HG03095 (cell line): ENCODE data around the gene STAT6.
"Not testable (repeated sequence)": the region's sequence is repeated elsewhere in the genome, so short reads cannot be mapped to it uniquely, and the experiment has no call there.

Source experiments
- ATAC-seq: cut with Tn5 transposase; IDR thresholded peaks from one replicate; pipeline ENCODE4 v1.9.1; 2021; ENCODE audit warnings: moderate library complexity; ENCODE audit not compliant: unreplicated experiment

The STAT6 gene

GRCh38 chr12:57057067-57057751 lies 54.0 kb downstream of the STAT6 start:
- no peak for ATAC-seq

GRCh38 chr12:57055824-57056223 lies 55.3 kb downstream of the STAT6 start:
- no peak for ATAC-seq

DNA sequence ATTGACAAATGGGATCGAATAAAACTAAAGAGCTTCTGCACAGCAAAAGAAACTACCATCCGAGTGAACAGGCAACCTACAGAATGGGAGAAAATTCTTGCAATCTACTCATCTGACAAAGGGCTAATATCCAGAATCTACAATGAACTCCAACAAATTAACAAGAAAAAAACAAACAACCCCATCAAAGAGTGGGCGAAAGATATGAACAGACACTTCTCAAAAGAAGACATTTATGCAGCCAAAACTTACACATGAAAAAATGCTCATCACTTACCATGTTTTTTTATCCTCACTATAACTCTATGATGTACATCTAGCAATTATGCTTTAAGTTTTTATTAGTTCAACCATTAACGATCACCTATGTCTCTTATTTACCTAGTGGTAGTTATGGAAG lies 57.3 kb downstream of the STAT6 start:
- ATAC-seq, result not testable (repeated sequence)

- not testable (repeated sequence) for ATAC-seq
Observed at GRCh38 chr12:57053146-57053545, 58.0 kb downstream of the STAT6 start.

DNA sequence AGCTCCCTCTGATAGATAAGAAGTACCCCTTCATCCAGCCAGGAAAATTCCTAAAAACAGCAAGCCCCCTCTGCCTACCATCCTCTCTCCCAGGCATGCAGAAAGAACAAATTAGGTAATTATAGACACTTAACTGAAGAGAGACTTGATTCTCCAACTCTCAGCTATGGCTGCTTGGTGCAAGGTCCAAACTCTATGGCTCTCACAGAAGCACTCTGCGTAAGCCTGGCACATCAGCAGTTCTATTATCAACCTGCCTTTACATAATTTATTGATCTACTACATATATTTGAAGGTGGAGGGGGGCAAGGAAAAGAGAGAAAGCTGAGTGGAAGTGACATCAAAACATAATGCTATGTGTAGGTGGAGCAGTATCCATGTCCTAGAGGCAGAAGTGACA lies 60.2 kb downstream of the STAT6 start:
- no peak for ATAC-seq

DNA sequence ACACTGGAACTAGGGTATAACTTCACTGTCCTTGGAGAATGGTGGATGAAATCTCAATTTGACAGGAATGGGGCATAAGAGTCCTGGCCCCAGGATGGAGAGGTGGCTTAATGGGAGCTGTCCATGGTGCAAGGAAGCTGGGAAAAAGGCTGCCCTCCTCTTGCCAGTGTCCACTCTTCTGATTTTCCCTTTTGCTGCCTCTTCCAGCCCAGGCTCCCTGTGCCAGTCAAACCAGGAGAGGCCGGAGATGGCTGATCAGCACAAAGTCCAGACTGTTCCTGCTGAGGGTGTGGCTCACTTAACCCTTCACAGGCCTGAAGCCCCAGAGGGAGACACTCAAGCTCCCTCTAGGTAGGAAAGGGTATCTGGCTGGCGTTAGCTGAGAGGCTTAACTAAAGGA lies 61.3 kb downstream of the STAT6 start, which contains the start of gene MYO1A:
Gene MYO1A (minus strand): TSS at position 240 of the 400 bp plus-strand sequence. CDS start 1,806 bp downstream, outside the sequence.
- ATAC-seq, result no peak

GRCh38 chr12:57049119-57049446 lies 62.1 kb downstream of the STAT6 start:
- no peak for ATAC-seq

GRCh38 chr12:57048423-57049118 lies 62.6 kb downstream of the STAT6 start:
- no peak for ATAC-seq

DNA sequence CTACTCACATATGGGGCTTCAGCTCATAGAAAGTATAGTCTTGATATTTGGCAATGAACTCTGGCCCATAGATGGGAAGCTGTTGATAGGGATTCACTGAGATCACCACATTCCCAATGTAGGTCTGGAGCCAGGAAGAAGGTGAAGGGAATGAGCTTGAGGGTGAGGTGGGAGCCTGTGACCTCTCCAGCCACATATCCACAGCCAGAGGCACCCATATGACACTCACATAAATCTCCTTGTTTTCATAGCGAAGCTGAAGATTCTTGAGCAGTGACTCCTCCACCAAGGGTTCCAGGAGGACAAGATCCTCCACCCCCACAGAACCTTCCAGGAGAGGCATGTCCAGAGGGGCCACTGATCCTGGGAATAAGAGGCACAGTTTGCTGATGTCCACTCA lies 63.2 kb downstream of the STAT6 start:
- ATAC-seq, result no peak

GRCh38 chr12:57046947-57047890 lies 63.9 kb downstream of the STAT6 start:
- no peak for ATAC-seq

DNA sequence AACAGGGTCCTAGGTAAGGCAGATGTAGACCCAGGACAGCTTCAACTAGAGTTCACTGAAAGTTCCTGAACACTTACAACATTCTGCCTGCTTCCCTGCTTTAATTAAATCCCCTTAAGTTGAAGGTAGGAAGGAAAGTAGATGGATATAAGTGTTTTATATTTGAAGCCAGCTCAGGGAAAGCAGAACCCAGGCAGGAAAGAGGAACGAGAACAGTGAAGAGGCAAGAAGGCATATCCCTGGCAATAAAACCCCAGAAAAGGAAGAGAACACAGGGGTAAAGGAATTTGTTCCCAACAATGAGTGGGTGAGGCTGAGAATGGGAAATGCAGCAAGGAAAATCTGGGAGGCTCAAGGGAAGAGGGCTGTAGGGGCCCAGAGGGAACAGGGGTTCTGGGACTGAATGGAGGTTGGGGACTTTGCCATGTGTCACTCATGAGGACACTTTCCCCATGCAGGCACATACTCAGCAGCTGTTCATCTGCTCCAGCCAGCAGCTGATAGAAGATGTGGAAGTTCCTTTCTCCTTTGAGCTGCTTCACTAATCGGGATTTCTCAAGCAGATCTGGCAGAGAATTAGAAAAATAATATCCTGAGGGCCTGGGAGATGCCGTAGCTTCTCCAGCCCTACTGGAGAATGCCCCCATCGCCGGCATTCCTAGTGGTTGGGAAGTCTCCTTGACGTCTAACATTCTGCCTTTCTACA lies 64.9 kb downstream of the STAT6 start:
- ATAC-seq, result no peak
